Lung microvascular endothelial cell (primary cell): ENCODE measurements around the gene PRDM5. TPM values are rescaled to one million over a fixed set of nuclear protein-coding genes. Genes with fewer than 3 reads are reported as not detected.
"Not testable (repeated sequence)": the region's sequence is repeated elsewhere in the genome, so short reads cannot be mapped to it uniquely, and the experiment has no call there.

Source experiments
- DNase-seq, 2 donors: peaks; one replicate each; pipeline versions ENCODE4 v3.0.0 to v3.0.0-alpha.2; 2010; ENCODE audit warnings: low read depth in 2 of 2
- total RNA-seq: library from RNA; depleted of rRNA; stranded (reverse); fragments of >200 nt; gene quantifications from 2 replicates; pipeline ENCODE4 v1.2.1, GENCODE V29; 2014

The PRDM5 gene
- total RNA-seq, 1 donor from 2014 or later = 6.2 TPM

DNA sequence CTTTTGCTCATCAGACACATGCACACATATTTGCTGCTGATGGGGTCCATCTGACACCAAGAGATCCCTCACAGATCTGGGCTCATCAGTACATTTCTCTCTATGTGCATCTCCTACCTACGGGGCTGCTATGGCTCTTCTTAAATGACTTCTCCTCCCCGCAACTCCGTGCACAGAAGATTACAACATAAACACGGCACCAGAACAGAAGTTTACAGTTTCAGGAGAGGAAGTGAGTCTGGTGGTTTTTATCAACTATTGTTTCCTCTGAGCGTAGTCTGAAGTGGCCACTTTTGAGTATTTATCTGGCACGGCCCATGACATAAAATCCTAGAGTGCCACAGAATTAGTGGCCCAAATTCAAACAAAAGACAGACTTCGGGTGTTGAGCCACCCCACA lies 263.8 kb downstream of the PRDM5 start:
- DNase-seq = peak; percentile 5 to 40

DNA sequence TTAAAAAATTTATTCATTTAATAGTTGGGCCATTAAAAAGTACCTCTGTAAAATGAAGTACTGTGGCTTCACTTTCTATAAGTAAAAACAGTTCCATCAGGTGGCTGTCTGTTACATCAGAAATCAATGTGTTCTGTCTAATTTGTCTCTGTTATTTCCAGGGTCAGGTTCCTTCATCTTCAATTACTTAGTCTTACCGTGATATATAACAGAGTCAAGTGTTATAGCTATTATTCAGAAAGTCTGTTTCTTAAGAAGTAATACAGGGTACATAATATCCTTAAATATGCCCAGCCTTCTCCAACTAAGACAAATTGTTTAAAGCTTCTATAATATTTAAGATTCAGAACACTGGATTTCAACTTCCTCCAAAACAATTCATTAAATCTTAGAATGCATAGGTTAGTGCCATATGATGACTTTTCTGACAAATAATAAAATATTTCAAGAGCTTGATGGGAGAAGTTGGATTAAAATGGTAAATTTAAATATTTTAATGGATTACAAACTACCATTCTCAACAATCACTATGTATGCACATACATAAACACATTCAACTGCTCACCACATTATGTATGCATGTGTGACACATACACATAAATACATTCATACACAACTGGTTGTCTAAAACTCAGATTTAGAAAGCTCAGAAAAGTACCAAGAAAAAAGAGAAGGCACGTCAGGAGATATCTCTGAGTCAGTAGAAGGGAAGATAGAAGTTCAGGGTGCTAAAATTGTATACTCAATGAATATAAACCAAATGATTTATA lies 268.5 kb downstream of the PRDM5 start:
- DNase-seq = no peak

DNA sequence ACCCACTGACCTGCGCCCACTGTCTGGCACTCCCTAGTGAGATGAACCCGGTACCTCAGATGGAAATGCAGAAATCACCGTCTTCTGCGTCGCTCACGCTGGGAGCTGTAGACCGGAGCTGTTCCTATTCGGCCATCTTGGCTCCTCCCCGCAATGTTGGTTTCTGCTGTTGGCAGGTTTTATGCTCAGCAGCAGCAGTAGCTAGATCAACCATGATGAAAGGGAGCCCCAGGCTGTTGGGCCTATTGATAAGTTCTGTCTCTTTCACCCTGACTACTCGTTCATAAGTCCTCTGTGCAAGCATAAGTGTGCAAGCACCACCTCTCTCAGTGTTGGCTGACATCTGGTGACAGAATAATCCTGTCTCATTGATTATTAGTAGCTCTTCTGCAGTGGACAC lies 274.2 kb downstream of the PRDM5 start:
- DNase-seq = not testable (repeated sequence)

Other genes with a start within 250 kb of the PRDM5 start
- gene NDNF, start 149.8 kb upstream of the PRDM5 start, total RNA-seq = 0.44 and 11.1 TPM in 2 replicates
- gene TNIP3, start 241.6 kb upstream of the PRDM5 start, total RNA-seq = 0.20 and 0.22 TPM in 2 replicates